Thoracic aorta (tissue), 2 donors: ENCODE results near the gene CHGA. TPM values are rescaled to one million over a fixed set of nuclear protein-coding genes. Genes with fewer than 3 reads are reported as not detected.

ENCODE experiments used
- ATAC-seq: fragments of 150-250 bp; one replicate; pipeline ENCODE4 v1.8.0; 2017; ENCODE audit warnings: low read depth; ENCODE audit not compliant: insufficient number of reproducible peaks, low FRiP score
- DNase-seq: peaks from one replicate; pipeline ENCODE4 v3.0.0-alpha.2; 2020; ENCODE audit warnings: low spot score
- H3K27ac ChIP-seq, 2 donors: fragments of 200-600 bp; sonication (generic); 1 replicate in 1 of 2; 2 replicates in 1 of 2; pipeline ENCODE4 v1.5.1; 2016; ENCODE audit warnings: mild to moderate bottlenecking in 2 of 2, moderate library complexity in 2 of 2
- H3K27me3 ChIP-seq: fragments of 200-600 bp; sonication (generic); replicated peaks from 2 replicates; pipeline ENCODE4 v1.6.0; 2016; ENCODE audit warnings: mild to moderate bottlenecking; ENCODE audit not compliant: insufficient read depth
- H3K36me3 ChIP-seq: fragments of 200-600 bp; sonication (generic); one replicate; pipeline ENCODE4 v1.5.1; 2016
- H3K4me1 ChIP-seq, 2 donors: fragments of 200-600 bp; sonication (generic); 1 replicate in 1 of 2; 2 replicates in 1 of 2; pipeline versions ENCODE4 v1.5.1 to v1.6.0; 2016; ENCODE audit warnings: low read depth in 2 of 2, mild to moderate bottlenecking in 1 of 2; ENCODE audit not compliant: control insufficient read depth in 1 of 2
- H3K4me3 ChIP-seq: fragments of 200-600 bp; sonication (generic); 2 replicates; pipeline ENCODE4 v1.5.1; 2016; ENCODE audit warnings: mild to moderate bottlenecking
- H3K9me3 ChIP-seq: fragments of 200-600 bp; sonication (generic); 2 replicates; pipeline ENCODE4 v1.5.1; 2016
- total RNA-seq, 2 donors: library from RNA; depleted of rRNA; stranded (reverse); fragments of >200 nt; gene quantifications; one replicate each; pipeline versions ENCODE4 v1.1.0 to v1.2.3, GENCODE V29; 2016
- TF ChIP-seq, protein P1 (sequence below): fragments of 200-600 bp; sonication (generic); IDR thresholded peaks from one replicate; pipeline ENCODE4 v1.5.1; 2019; ENCODE audit warnings: antibody characterized with exemption

CHGA gene
- total RNA-seq, 2 donors from 2014 or later: not detected

DNA sequence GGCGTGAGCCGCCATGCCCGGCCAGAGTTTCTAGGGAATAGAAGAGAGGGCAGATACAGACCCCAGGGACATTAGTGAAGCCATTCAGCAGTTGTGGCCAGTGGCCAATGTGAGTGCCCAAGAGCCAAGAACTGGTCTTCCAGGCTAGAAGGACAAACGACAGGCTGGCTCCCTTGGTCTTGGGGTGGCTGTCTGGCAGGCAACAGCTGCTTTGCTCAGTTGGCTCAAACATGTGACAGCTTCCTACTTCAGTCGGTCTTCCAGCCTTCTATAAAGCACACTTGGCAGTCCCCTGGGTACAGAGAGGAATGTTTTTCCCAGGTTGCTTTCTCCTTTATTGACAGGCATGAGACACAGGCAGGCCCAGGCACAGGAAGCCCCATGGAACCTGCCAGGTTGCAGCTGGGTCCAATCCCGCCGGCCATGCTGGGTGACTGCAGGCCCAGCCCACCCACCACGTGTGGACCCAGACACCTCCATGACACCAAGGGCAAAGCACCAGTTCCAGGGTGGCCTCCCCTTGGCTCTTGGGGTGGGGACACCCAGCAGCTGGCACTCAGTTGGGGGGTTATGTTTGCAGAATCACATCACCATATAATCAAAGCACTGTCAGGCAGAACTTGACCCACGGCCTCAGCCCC, 15.4 kb downstream of the CHGA start:
- H3K9me3 ChIP-seq: no peaks in the 10 kb centered on the region
- H3K4me3 ChIP-seq: no peak overlapping the region
- TF ChIP-seq, protein P1, sequence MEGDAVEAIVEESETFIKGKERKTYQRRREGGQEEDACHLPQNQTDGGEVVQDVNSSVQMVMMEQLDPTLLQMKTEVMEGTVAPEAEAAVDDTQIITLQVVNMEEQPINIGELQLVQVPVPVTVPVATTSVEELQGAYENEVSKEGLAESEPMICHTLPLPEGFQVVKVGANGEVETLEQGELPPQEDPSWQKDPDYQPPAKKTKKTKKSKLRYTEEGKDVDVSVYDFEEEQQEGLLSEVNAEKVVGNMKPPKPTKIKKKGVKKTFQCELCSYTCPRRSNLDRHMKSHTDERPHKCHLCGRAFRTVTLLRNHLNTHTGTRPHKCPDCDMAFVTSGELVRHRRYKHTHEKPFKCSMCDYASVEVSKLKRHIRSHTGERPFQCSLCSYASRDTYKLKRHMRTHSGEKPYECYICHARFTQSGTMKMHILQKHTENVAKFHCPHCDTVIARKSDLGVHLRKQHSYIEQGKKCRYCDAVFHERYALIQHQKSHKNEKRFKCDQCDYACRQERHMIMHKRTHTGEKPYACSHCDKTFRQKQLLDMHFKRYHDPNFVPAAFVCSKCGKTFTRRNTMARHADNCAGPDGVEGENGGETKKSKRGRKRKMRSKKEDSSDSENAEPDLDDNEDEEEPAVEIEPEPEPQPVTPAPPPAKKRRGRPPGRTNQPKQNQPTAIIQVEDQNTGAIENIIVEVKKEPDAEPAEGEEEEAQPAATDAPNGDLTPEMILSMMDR: no peak
- H3K36me3 ChIP-seq: peaks cover 19% of the 10 kb centered on the region
- ATAC-seq: no peak
- no peaks in the 10 kb centered on the region for H3K4me1 ChIP-seq
- no peak for DNase-seq
- no peaks in the 10 kb centered on the region for H3K27me3 ChIP-seq
- no peak overlapping the region for H3K27ac ChIP-seq

DNA sequence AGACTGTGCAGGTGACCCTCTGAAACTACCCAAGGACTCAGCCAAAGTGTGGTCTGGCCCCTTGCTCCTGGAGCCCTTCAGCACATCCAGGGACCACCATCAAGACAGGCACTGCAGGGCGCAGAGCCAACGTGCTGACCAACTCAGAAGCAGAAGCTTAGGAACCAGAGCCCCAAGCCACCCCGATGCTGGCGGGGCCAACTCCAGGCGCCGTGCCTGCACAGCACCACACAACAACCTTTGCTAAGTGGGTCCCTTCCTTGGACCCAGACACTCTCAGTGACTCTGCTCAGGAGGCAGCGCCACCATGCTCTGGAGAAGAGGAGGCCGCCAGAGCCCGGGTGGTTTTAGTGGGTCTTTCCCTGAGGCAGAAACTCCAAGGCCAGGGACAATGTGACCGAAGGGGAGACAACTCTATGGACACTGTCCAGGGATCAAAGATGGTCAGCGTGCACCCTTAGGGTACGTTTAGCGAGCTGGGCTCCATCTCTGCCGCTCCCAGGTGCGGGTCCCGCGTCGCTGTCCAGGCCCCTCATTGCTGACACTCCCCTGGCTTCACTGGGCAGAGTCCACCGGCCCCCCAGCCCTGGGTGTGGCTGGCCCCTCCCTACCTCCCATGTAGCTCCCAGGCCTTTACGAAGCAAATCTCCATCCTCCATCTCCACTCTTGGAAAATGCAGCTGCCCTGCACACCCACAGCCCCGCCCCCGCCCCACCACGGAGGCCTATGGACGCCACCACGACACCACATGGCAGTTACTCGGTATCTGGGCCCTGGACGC, 16.1 kb downstream of the CHGA start:
- TF ChIP-seq, protein P1: no peak
- Histone ChIP-seq H3K9me3 (no peaks in the 10 kb centered on the region), H3K4me1 (no peaks in the 10 kb centered on the region), H3K4me3 (no peak overlapping the region), H3K27me3 (no peaks in the 10 kb centered on the region), H3K36me3 (peaks cover 19% of the 10 kb centered on the region), H3K27ac (no peak overlapping the region)
- DNase-seq (no peak), ATAC-seq (no peak)

DNA sequence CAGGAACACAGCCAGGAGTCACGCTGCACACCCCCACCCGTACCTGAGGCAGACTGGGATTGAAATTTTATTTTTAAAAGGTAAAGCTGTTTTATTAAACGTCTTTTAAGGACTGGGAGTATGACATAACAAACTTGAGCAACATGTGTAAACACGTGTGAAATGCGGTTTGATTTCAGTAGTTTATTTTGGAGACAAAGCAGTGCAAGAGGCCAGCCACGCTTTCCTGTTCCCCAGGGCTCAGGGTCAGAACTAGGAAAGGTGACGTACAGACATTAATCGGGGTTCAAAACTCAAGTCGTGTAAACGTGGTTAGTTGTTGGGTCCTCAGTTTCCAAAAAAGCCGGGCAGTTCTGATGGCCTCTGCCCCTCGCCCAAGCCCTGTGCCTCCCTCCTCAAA, 16.7 kb downstream of the CHGA start:
- Histone ChIP-seq H3K4me1 (no peaks in the 10 kb centered on the region), H3K36me3 (peaks cover 19% of the 10 kb centered on the region), H3K9me3 (no peaks in the 10 kb centered on the region), H3K4me3 (no peak overlapping the region), H3K27ac (no peak overlapping the region), H3K27me3 (no peaks in the 10 kb centered on the region)
- DNase-seq (no peak), ATAC-seq (no peak)
- TF ChIP-seq, protein P1: no peak

DNA sequence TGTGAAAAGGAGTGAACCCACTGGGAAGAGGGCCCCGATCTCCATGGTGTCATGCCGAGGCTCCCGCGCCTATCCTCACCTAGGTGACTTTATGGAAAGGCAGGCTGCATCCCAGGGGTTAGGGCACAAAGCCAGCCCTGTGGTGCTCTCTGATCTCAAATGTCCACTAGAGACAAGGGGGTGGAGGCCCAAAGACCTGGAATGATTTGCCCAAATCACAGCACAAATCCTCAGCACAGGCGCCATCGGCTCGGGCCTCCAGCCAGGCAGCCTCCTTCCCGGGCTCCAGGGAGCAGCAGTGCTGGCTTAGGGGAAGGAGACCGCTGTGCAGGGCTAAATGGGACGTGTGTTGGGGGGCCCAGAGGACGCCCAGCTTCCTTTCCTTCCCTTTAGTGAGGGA, 17.6 kb downstream of the CHGA start:
- H3K4me3 ChIP-seq: no peak overlapping the region
- TF ChIP-seq, protein P1: no peak
- H3K9me3 ChIP-seq: no peaks in the 10 kb centered on the region
- no peaks in the 10 kb centered on the region for H3K27me3 ChIP-seq
- H3K36me3 ChIP-seq: peaks cover 19% of the 10 kb centered on the region
- H3K4me1 ChIP-seq: no peaks in the 10 kb centered on the region
- H3K27ac ChIP-seq: no peak overlapping the region
- ATAC-seq (no peak), DNase-seq (no peak)

DNA sequence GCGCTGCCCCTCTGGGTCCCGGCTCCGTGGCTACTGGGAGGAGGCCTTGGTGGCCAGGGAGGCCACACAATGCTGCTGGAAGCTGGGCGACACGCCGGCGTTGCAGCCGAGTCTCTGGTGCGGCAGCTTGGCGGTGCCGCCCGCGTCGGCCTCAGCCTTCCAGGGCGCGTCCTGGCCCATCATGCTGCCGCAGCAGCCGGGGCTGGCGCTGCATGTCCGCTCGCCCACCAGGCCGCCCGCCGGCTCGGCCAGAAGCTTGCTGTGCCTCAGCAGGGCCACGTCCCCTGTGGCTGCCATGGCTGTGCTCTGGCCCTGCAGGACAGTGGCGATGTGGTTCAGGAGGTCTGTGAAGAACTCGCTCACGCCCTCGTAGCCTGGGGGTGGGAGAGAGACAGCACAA, 18.6 kb downstream of the CHGA start:
- Histone ChIP-seq H3K27me3 (no peaks in the 10 kb centered on the region), H3K27ac (no peak overlapping the region), H3K36me3 (peaks cover 23% of the 10 kb centered on the region), H3K9me3 (no peaks in the 10 kb centered on the region), H3K4me1 (no peaks in the 10 kb centered on the region), H3K4me3 (no peak overlapping the region)
- TF ChIP-seq, protein P1: no peak
- no peak for ATAC-seq
- DNase-seq: no peak
